Activated CD8-positive, alpha-beta memory T cell treated with anti-CD3 and anti-CD28 coated beads, Interleukin-2, amount 50 U/mL, for 24 hours (primary cell): ENCODE results near the gene DNAJC4.

Experiments used
- DNase-seq: peaks from one replicate; pipeline ENCODE4 v3.0.0-alpha.2; 2020; ENCODE audit errors: extremely low read depth

Gene DNAJC4

GRCh38 chr11:64208796-64209562, 21.4 kb upstream of the DNAJC4 start:
- no peak for DNase-seq

DNA sequence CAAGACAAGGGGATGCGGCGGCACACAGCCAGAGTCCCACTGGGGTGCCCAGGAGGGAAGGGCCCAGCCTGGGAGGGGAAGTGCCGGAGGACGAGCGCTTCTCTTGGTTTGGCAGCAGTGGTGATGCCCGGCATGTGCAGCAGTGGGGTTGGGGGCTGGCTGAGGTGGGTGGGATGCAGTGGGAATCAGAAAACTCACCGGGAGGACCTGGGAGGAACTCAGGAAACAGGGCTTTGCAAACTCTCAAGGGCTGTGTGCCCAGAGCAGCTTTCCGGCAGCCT, 20.8 kb upstream of the DNAJC4 start:
- no peak for DNase-seq

GRCh38 chr11:64210301-64211020, 19.9 kb upstream of the DNAJC4 start:
- DNase-seq: no peak

DNA sequence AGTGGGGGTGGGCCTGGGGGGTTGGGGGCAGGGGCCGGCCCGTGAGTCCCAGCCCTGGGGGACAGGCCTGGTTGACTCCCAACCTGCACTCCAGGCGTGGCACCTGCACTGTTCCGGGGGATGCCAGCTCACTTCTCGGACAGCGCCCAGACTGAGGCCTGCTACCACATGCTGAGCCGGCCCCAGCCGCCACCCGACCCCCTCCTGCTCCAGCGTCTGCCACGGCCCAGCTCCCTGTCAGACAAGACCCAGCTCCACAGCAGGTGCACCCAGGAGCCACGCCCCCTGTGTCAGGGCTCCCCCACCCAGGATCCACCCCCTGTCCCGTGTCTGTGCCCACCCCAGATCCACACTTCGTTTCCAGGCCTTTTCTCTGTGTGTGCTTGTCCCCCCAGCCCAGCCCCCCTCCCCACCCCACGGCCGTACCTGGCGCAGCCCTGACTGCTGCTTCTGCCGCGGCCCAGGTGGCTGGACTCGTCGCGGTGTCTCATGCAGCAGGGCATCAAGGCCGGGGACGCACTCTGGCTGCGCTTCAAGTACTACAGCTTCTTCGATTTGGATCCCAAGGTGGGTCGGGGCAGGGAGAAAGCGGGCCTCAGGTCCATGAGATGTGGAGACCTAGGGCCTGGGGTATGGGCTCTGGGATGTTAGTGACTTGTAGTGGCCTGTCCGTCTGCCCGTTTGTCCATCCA, 19.0 kb upstream of the DNAJC4 start:
- no peak for DNase-seq

GRCh38 chr11:64216879-64217278, 13.5 kb upstream of the DNAJC4 start:
- no peak for DNase-seq

- no peak for DNase-seq
Measured at GRCh38 chr11:64218628-64219353, 11.6 kb upstream of the DNAJC4 start.

GRCh38 chr11:64219354-64219684, 11.0 kb upstream of the DNAJC4 start:
- DNase-seq: no peak

GRCh38 chr11:64219755-64220154, 10.6 kb upstream of the DNAJC4 start:
- DNase-seq: no peak

- no peak for DNase-seq
Measured at GRCh38 chr11:64220271-64220670, 10.1 kb upstream of the DNAJC4 start.

GRCh38 chr11:64220798-64221197, 9.6 kb upstream of the DNAJC4 start:
- DNase-seq: no peak

DNA sequence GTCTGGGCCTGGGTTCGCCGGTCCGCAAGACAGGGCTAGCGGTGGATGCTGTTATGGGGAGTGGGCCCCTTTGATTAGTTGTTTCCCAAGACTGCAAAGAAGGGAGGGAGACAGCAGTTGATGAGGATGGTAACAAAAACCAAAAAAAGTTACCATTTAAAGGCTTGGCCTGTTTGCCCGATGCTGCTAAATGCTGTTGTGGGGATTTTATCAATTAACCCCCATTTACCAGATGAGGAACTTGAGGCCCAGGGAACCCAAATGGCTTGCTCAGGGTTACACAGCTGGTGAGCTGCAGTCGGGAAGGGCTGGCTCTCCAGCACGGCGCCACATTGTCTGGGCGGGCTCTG, 7.7 kb upstream of the DNAJC4 start:
- no peak for DNase-seq

GRCh38 chr11:64223001-64223651, 7.2 kb upstream of the DNAJC4 start:
- DNase-seq: no peak

DNA sequence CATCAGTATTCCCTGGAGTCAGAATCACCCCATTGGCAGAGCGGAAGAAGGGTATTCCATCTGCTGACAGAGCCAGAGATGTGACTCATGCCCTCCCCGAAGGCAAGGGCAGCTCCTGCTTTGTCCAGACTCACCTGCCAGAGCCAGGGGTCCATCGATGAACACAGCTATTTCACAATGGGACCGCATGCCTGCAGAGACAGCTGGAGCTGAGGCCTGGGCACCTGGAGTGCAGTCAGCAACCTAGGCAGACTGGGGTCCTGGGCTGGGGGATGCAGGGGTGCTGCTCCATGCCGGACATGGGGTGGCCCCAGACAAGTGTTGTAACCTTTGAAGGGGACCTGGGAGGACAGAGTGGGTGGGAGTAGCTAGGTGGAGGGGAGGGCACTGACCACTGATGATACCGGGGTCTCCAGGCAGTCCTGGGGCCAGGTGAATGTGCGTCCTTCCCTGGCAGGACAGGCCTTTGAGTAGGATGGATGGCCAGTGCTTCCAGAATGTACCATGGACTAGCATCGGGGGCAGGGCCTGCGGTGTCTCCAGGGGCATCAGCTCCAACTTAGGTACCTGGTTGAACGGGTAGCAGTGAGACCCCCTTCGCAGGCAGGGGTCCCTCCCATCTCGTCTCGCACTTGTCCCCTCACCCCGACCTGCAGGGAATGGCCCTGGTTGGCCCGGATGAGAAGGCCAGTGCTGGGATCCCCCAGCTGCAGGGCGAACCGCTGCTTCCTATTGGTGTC, 6.0 kb upstream of the DNAJC4 start:
- DNase-seq: no peak

- no peak for DNase-seq
Measured at GRCh38 chr11:64224891-64225607, 5.3 kb upstream of the DNAJC4 start.

DNA sequence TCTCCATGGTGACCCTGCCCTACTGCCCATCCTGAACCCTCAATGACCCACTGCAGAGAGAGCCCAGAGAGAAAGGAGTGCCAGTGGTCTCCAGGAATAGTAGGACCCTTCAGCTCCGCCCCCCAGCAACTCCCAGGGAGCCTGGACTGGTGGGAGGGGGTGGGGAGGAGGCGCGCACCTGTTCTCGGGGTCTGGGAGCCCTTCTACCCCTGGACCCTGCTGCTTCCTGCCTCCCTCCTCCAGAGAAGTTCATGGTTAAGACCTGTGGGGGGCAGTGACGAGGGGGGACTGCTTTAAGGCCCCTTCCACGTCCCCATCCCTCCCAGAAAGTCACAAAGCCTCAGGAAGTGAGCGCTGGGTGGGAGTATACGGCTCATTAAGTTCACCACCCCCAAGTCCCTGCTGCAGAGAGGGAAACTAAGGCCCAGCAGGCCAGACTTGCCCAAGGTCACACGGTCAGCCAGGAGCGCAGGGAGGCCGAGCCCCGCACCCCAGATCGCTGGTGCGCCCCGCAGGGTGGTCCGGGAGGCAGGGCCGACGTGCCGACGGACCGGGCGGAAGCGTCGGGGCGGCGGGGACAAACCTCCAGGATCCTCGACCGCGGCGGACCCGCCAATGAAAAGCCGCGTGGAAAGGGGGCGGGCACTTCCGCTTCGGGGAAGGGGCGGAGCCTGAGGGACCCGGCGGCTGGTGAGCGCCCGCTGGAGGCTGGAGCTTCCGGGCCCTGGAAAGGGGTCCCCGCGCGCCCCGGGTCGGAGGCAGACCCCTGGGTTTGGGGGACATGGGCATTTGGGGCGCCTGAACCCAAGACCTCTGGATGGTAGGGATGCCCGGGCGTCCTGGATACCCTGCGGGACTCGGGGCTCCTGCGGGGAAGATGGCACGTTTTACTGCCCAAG, 4.5 kb upstream of the DNAJC4 start, which contains the start of the genes NUDT22 and TRPT1:
Gene NUDT22 (plus strand): TSS at position 667 of the 899 bp plus-strand sequence. CDS start 379 bp downstream, outside the sequence.
Gene TRPT1 (minus strand): TSS at position 579 of the 899 bp plus-strand sequence. CDS start 326 bp downstream, at position 253.
- DNase-seq: peak; percentile 80

GRCh38 chr11:64226507-64227051, 3.8 kb upstream of the DNAJC4 start:
- no peak for DNase-seq

DNA sequence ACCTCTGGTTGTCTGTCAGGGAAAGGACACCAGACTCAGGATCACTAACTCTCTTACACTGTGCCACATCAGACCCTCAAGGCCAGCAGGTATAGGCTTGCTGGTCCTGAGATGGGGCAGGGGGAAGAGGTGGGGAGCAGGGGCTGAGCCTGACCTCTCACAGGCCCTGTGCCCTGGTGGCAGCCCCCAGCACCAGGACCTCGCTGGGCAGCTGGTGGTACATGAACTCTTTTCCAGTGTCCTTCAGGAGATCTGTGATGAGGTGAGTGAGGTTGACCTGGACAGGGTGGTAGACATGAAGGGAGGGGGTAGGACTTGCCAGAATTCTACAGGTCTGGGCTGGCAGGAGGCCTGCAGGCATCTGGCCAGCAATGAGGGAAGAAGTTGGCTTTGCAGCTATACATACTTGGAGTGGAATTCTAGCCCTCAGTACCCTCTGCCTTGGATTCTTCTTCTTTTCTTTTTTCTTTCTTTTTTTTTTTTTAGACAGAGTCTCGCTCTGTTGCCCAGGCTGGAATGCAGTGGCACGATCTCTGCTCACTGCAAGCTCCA, 2.9 kb upstream of the DNAJC4 start:
- no peak for DNase-seq

GRCh38 chr11:64229090-64229743, 1.1 kb upstream of the DNAJC4 start:
- no peak for DNase-seq
